Mesodermal cell (in vitro differentiated cells): Measurements from ENCODE around the gene MCM3AP.

ENCODE experiments used
- H3K27ac ChIP-seq: 2 replicates; pipeline ENCODE4 v1.7.0; 2013; ENCODE audit warnings: mild to moderate bottlenecking, low read depth, low read length, moderate library complexity; ENCODE audit not compliant: severe bottlenecking
- H3K36me3 ChIP-seq: 2 replicates; pipeline ENCODE4 v1.7.1; 2013; ENCODE audit warnings: mild to moderate bottlenecking, low read length, moderate library complexity; ENCODE audit not compliant: control insufficient read depth, insufficient read depth
- H3K4me1 ChIP-seq: one replicate; pipeline ENCODE4 v1.7.1; 2013; ENCODE audit warnings: mild to moderate bottlenecking, low read length; ENCODE audit not compliant: insufficient read depth, control insufficient read depth, poor library complexity, severe bottlenecking
- H3K4me3 ChIP-seq: 2 replicates; pipeline ENCODE4 v1.7.0; 2013; ENCODE audit warnings: low read length, control low read depth, mild to moderate bottlenecking; ENCODE audit not compliant: insufficient read depth, poor library complexity, severe bottlenecking; ENCODE audit errors: extremely low read depth
- H3K9me3 ChIP-seq: 2 replicates; pipeline ENCODE4 v1.7.1; 2013; ENCODE audit warnings: mild to moderate bottlenecking, low read length, moderate library complexity; ENCODE audit not compliant: control insufficient read depth
- WGBS, 2 experiments: methylation state at CpG; one replicate each; pipeline ENCODE4 v1.1.5; 2013; ENCODE audit warnings: missing lambda C conversion rate in 2 of 2; ENCODE audit not compliant: insufficient coverage in 2 of 2; 5-methylcytosine and 5-hydroxymethylcytosine counted together

Gene MCM3AP

DNA sequence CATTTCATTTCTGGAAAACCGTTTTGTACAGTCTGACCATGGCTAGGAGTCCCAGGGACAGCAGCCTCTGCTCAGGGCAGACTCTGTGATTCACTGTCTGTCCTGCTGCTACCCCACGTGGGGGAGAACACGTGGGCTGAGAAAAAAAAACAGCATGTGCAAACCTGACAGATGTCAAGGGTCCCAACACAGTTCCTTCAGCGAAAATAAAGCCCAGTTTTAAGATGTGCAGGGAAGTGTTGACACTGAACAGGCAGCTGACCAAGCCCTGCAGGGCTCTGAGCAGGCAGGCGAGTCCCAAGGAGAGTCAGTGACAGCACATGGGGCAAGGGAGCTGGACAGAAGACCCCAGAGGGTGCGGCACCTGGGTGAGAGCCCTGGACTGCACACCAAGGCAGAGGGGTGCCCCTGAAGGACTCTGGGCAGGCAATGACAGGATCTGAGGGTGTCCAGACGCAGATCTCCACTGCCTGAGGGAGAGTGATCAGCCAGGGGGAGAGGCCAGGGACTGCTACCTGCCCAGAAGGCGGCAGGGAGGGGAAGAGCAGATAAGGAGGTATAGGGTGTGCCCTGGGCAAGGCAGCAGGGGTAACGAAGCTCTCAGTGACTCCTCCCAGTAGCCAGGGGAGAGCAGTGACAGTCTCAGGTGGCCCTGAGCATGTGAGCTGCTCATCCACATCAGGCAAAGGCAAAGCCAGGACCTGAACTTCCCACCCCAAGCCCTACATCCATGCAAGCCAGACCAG is 96.0 kb downstream of the MCM3AP start:
- Histone ChIP-seq H3K4me1 (peaks cover 44% of the 10 kb centered on the region), H3K36me3 (peaks cover 59% of the 10 kb centered on the region), H3K27ac (peak overlapping the region; percentile 86), H3K9me3 (no peaks in the 10 kb centered on the region), H3K4me3 (no peak overlapping the region)
- WGBS, 2 experiments, result 86 to 89% methylated on average over 9 of the region's 9 CpGs

DNA sequence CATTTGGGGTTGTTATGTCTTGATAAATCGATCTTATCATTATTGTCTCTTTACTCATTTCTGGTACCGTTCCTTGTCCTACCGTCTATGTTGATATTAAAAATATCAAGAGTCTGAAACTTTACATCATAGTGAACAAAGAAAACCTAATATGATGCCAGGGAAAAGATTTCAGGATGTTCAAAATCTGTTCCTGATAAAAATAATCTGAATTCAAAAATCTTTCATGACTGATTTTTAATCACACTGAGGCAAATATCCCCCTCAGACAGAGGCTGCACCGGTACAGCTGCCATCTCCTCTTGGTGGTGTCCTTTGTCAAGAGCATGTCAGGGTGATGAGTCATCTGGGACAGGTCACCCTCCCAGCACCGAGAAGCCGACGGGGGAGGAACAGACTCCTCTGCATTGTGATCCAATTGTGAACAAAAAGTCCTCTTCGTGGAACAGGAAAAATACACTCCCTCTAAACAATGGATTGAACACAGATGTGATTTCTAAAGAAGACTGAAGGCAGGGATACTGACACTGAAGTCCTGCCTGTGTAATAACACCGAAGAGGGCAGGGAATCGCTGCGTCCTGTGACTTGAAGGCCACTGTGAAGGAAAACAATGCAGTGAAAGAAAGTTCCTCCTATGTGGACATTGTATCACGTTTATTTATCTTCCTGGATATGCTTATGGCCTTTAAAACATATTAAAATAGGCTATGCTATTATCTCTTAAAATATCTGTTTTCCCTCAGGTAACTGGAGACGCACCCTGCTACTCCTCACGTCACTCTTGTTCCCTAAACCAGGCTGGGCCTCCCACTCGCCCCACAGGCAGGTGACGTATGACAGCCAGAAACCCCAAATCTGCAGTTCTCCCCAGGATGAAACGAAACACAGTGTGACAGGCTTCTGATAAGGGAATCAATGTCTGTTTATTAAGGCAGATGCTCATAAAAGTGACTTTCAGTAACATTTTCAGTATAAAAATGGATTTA is 96.9 kb downstream of the MCM3AP start:
- no peaks in the 10 kb centered on the region for H3K9me3 ChIP-seq
- peak overlapping the region; percentile 86 for H3K27ac ChIP-seq
- H3K4me3 ChIP-seq, result no peak overlapping the region
- H3K4me1 ChIP-seq, result peaks cover 44% of the 10 kb centered on the region
- peaks cover 50% of the 10 kb centered on the region for H3K36me3 ChIP-seq
- WGBS, 2 experiments, result 61 to 69% methylated on average over 7 to 11 of the region's 17 CpGs

DNA sequence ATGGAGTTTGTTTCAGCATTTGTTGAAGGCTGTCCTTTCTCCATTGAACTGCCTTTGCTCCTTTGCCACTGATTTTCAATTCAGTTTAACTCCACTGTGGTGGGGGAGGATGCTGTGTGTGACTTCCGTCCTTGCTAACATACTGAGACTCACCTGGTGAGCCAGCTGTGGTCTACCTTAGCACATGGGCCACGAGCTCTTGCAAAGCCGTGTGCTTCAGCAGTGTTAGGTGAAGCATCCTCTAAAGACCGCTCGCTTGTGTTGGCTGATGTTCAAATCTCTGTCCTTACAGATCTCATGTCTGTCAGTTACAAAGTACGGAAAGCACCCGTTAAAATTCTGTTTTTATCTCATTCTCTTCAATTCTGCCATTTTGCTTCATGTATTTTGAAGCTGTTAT is 97.6 kb downstream of the MCM3AP start:
- no peaks in the 10 kb centered on the region for H3K9me3 ChIP-seq
- peaks cover 44% of the 10 kb centered on the region for H3K4me1 ChIP-seq
- peak overlapping the region; percentile 86 for H3K27ac ChIP-seq
- H3K4me3 ChIP-seq, result no peak overlapping the region
- H3K36me3 ChIP-seq, result peaks cover 49% of the 10 kb centered on the region
- WGBS, 2 experiments, result 94 to 99% methylated on average over 5 to 7 of the region's 7 CpGs

DNA sequence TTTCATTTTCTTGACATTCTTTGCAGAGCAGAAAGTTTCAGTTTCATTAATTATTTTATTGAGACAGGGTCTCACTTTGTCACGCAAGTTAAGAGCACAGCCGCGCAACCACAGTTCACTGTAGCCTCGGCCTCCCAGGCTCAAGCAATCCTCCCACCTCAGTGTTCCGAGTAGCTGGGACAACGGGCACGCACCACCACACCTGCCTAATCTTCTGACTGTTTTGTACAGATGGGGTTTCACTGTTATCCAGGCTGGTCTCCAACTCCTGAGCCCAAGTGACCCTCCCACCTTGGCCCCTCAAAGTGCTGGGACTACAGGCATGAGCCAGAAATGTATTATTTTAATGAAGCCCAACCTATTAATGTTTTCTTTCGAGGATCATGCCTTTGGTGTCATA is 98.2 kb downstream of the MCM3AP start:
- peaks cover 46% of the 10 kb centered on the region for H3K36me3 ChIP-seq
- WGBS, 2 experiments, result 96 to 97% methylated on average over 5 to 7 of the region's 8 CpGs
- H3K9me3 ChIP-seq, result no peaks in the 10 kb centered on the region
- no peak overlapping the region for H3K27ac ChIP-seq
- no peak overlapping the region for H3K4me3 ChIP-seq
- H3K4me1 ChIP-seq, result peaks cover 44% of the 10 kb centered on the region

DNA sequence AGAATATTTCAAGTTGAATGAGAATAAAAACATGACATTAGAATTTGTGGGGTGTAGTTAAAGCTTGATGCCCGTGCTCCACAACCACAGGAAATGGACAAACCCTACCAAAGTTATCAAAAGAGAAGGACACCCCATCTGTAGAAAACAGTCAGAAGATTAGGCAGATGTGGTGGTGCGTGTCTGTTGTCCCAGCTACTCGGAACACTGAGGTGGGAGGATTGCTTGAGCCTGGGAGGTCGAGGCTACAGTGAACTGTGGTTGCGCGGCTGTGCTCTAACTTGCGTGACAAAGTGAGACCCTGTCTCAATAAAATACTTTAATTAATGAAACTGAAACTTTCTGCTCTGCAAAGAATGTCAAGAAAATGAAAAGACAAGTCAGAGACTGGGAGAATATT is 99.7 kb downstream of the MCM3AP start:
- Histone ChIP-seq H3K27ac (no peak overlapping the region), H3K9me3 (no peaks in the 10 kb centered on the region), H3K4me3 (no peak overlapping the region), H3K4me1 (peaks cover 30% of the 10 kb centered on the region), H3K36me3 (peaks cover 31% of the 10 kb centered on the region)
- 91 to 93% methylated on average over 3 to 7 of the region's 7 CpGs for WGBS, 2 experiments
